Peyer's patch (tissue), 4 donors: ENCODE data around the gene SV2A. TPM values are rescaled to one million over a fixed set of nuclear protein-coding genes. Genes with fewer than 3 reads are reported as not detected.

Experiments
- DNase-seq, 3 donors: peaks; one replicate each; pipeline ENCODE4 v3.0.0-alpha.2; 2017 to 2019
- H3K27ac ChIP-seq, 4 donors: fragments of 200-600 bp; sonication (generic); one replicate each; pipeline ENCODE4 v1.5.1; 2016 to 2019
- H3K27me3 ChIP-seq, 2 donors: fragments of 200-600 bp; sonication (generic); one replicate each; pipeline ENCODE4 v1.5.1; 2019
- H3K36me3 ChIP-seq, 3 donors: fragments of 200-600 bp; sonication (generic); one replicate each; pipeline ENCODE4 v1.5.1; 2016 to 2019
- H3K4me1 ChIP-seq, 4 donors: fragments of 200-600 bp; sonication (generic); one replicate each; pipeline ENCODE4 v1.5.1; 2016 to 2019
- H3K4me3 ChIP-seq, 4 donors: fragments of 200-600 bp; sonication (generic); 1 replicate in 3 of 4; 2 replicates in 1 of 4; pipeline ENCODE4 v1.5.1; 2016 to 2019; ENCODE audit warnings: mild to moderate bottlenecking in 1 of 4
- H3K9me3 ChIP-seq, 4 donors: fragments of 200-600 bp; sonication (generic); one replicate each; pipeline ENCODE4 v1.5.1; 2016 to 2019; ENCODE audit warnings: mild to moderate bottlenecking in 1 of 4
- POLR2A ChIP-seq, 2 donors: fragments of 450-650 bp; IDR thresholded peaks; one replicate each; pipeline ENCODE4 v1.5.1; 2017; ENCODE audit warnings: antibody characterized with exemption in 2 of 2, mild to moderate bottlenecking in 2 of 2, moderate library complexity in 2 of 2
- total RNA-seq, 4 donors: library from RNA; depleted of rRNA; stranded (reverse); fragments of >200 nt; gene quantifications; one replicate each; pipeline ENCODE4 v1.1.0, GENCODE V29; 2016
- TF ChIP-seq, protein P1 (sequence below), 6 experiments: fragments of 450-650 bp in 4 of 6; fragments of 200-600 bp in 2 of 6; sonication (generic) in 1 of 6; IDR thresholded peaks; one replicate each; pipeline ENCODE4 v1.5.1; 2017 to 2019; ENCODE audit warnings: antibody characterized with exemption in 6 of 6, mild to moderate bottlenecking in 3 of 6, moderate library complexity in 1 of 6

SV2A gene
- total RNA-seq, 4 donors from 2014 or later: 0.70 to 3.3 (median 2.2) TPM

DNA sequence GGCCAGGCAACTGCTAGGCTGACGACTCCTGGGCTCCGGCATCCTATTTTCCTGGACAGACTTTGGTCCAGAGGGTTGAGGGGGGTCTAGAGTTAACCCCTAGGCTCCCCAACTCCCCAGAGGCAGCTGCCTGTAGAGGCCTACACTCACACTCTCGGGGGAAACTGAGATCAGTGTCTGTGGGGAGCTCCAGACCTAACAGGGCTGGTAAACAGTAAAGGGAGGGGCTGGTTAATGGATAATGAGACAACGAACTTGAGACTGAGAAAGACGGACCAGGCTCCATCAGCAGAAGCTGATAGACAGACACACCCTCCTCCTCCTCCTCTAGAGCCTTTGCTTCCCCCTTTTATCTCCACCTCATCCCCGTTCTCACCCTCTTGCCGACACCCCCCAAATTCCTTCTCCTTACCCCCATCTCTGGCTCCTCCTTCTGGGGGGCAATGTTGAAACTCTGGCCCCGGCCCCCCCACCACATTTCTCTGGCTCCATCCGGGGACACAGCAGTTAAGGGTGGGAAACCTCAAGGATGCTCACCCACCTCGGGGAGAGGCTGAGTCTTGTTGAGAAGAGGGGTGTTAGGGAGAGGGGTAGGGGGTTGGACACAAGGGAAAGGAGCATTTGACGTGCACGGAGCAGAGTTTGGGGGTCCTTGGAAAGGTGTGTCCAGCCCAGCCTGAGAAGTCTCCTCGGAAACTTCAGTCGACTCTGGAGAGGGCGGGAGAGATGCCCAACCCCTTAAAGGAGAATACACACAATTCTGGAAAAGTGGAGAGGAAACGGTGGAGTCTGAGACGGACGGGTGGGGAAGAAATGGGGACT, 18.7 kb upstream of the SV2A start, which contains the start of gene MTMR11:
Gene MTMR11 (minus strand): TSS at position 710 of the 822 bp plus-strand sequence. CDS start 232 bp downstream, at position 478.
- DNase-seq: peak in 2 of 3 donors; percentile 74 to 75
- peaks cover 0 to 49% (median 8%) of the 10 kb centered on the region in 4 donors for H3K4me1 ChIP-seq
- peaks cover 0 to 13% (median 0%) of the 10 kb centered on the region in 3 donors for H3K36me3 ChIP-seq
- peak; percentile 76 to 85 for TF ChIP-seq POLR2A (IDR thresholded peaks at IDR 0.05)
- TF ChIP-seq, protein P1, sequence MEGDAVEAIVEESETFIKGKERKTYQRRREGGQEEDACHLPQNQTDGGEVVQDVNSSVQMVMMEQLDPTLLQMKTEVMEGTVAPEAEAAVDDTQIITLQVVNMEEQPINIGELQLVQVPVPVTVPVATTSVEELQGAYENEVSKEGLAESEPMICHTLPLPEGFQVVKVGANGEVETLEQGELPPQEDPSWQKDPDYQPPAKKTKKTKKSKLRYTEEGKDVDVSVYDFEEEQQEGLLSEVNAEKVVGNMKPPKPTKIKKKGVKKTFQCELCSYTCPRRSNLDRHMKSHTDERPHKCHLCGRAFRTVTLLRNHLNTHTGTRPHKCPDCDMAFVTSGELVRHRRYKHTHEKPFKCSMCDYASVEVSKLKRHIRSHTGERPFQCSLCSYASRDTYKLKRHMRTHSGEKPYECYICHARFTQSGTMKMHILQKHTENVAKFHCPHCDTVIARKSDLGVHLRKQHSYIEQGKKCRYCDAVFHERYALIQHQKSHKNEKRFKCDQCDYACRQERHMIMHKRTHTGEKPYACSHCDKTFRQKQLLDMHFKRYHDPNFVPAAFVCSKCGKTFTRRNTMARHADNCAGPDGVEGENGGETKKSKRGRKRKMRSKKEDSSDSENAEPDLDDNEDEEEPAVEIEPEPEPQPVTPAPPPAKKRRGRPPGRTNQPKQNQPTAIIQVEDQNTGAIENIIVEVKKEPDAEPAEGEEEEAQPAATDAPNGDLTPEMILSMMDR (IDR thresholded peaks at IDR 0.05): no peak
- no peaks in the 10 kb centered on the region for H3K9me3 ChIP-seq
- H3K4me3 ChIP-seq: peak within 1 kb of the TSS; percentile 24 to 75 (median 52)
- H3K27me3 ChIP-seq: no peaks in the 10 kb centered on the region
- peak within 1 kb of the TSS; percentile 10 to 94 (median 70) for H3K27ac ChIP-seq

GRCh38 chr1:149934356-149934755, 16.7 kb upstream of the SV2A start:
- peak overlapping the region in 2 of 4 donors; percentile 66 to 75 for H3K4me3 ChIP-seq
- TF ChIP-seq, protein P1 (IDR thresholded peaks at IDR 0.05): no peak
- no peak for TF ChIP-seq POLR2A (IDR thresholded peaks at IDR 0.05)
- peak overlapping the region in 1 of 4 donors; percentile 94 for H3K27ac ChIP-seq
- peaks cover 0 to 32% (median 0%) of the 10 kb centered on the region in 3 donors for H3K36me3 ChIP-seq
- H3K4me1 ChIP-seq: peaks cover 0 to 51% (median 7%) of the 10 kb centered on the region in 4 donors
- H3K27me3 ChIP-seq: no peaks in the 10 kb centered on the region
- H3K9me3 ChIP-seq: no peaks in the 10 kb centered on the region
- DNase-seq: no peak

DNA sequence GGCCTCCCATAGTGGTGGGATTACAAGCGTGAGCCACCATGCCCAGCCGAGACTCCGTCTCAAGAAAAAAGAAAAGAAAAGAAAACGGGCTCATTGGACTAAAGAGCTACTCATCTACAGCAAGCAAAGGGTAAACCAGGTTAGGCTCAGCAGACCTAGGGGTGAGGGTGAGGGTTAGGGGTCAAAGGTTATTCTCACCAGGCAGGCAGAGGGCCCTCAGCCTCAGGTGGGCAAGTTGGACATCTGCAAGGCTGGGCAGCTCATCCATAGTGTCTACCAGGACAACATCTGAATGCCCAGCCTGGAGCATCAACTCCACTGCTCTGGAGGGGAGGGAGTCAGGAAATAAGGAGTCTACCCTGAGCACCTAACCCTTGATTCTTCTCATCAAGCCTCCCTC, 15.6 kb upstream of the SV2A start:
- Histone ChIP-seq H3K27ac (peak overlapping the region in 2 of 4 donors; percentile 36 to 53), H3K27me3 (no peaks in the 10 kb centered on the region), H3K4me3 (peak overlapping the region in 2 of 4 donors; percentile 13 to 66), H3K9me3 (no peaks in the 10 kb centered on the region), H3K4me1 (peaks cover 0 to 56% (median 8%) of the 10 kb centered on the region in 4 donors), H3K36me3 (peaks cover 0 to 33% (median 0%) of the 10 kb centered on the region in 3 donors)
- TF ChIP-seq, protein P1 (IDR thresholded peaks at IDR 0.05): no peak
- TF ChIP-seq POLR2A (IDR thresholded peaks at IDR 0.05): no peak
- no peak for DNase-seq

DNA sequence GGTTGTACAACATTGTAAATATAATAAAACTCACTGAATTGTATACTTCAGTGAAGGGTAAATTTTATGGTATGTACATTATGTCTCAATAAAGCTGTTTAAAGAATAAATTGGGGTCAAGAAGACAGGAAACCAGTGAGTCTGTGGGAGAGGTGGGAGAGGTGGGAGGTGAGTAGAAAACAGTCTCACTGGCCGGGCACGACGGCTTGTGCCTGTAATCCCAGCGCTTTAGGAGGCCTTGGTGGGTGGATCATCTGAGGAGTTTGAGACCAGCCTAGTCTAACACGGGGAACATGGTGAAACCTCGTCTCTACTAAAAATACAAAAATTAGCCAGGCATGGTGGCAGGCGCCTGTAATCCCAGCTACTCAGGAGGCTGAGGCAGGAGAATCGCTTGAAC, 14.8 kb upstream of the SV2A start:
- TF ChIP-seq, protein P1 (IDR thresholded peaks at IDR 0.05): no peak
- peak in 1 of 2 donors; percentile 18 for TF ChIP-seq POLR2A (IDR thresholded peaks at IDR 0.05)
- Histone ChIP-seq H3K4me3 (peak overlapping the region in 2 of 4 donors; percentile 4 to 66), H3K36me3 (peaks cover 0 to 33% (median 0%) of the 10 kb centered on the region in 3 donors), H3K27ac (peak overlapping the region in 2 of 4 donors; percentile 36 to 53), H3K9me3 (no peaks in the 10 kb centered on the region), H3K27me3 (no peaks in the 10 kb centered on the region), H3K4me1 (peaks cover 0 to 49% (median 4%) of the 10 kb centered on the region in 4 donors)
- DNase-seq: no peak

GRCh38 chr1:149931212-149931790, 13.7 kb upstream of the SV2A start:
- H3K4me1 ChIP-seq: peaks cover 0 to 50% (median 7%) of the 10 kb centered on the region in 4 donors
- peak overlapping the region in 2 of 4 donors; percentile 13 to 20 for H3K4me3 ChIP-seq
- H3K9me3 ChIP-seq: no peaks in the 10 kb centered on the region
- no peaks in the 10 kb centered on the region for H3K27me3 ChIP-seq
- peak overlapping the region in 1 of 4 donors; percentile 15 for H3K27ac ChIP-seq
- TF ChIP-seq POLR2A (IDR thresholded peaks at IDR 0.05): no peak
- TF ChIP-seq, protein P1 (IDR thresholded peaks at IDR 0.05): no peak
- peaks cover 0 to 35% (median 0%) of the 10 kb centered on the region in 3 donors for H3K36me3 ChIP-seq
- no peak for DNase-seq
